Neuronal stem cell (in vitro differentiated cells): Measurements from ENCODE around the gene F11R.

Source experiments
- DNase-seq: peaks from one replicate; pipeline ENCODE4 v3.0.0-alpha.2; 2013; ENCODE audit warnings: low spot score
- H2AFZ ChIP-seq: one replicate; pipeline ENCODE4 v1.6.1; 2013; ENCODE audit warnings: mild to moderate bottlenecking, low read length, inconsistent platforms
- H2AK5ac ChIP-seq: 2 replicates; pipeline ENCODE4 v1.6.1; 2013; ENCODE audit warnings: low read depth, mild to moderate bottlenecking, inconsistent platforms, low read length, moderate library complexity, mixed read lengths
- H2BK120ac ChIP-seq: 2 replicates; pipeline ENCODE4 v1.6.1; 2013; ENCODE audit warnings: low read depth, mild to moderate bottlenecking, inconsistent platforms, low read length, moderate library complexity, mixed read lengths
- H2BK12ac ChIP-seq: one replicate; pipeline ENCODE4 v1.6.1; 2013; ENCODE audit warnings: low read length, inconsistent platforms
- H2BK15ac ChIP-seq: 2 replicates; pipeline ENCODE4 v1.6.1; 2013; ENCODE audit warnings: mild to moderate bottlenecking, low read length, inconsistent platforms, mixed read lengths
- H2BK5ac ChIP-seq: one replicate; pipeline ENCODE4 v1.6.1; 2013; ENCODE audit warnings: inconsistent platforms, mild to moderate bottlenecking, low read length, moderate library complexity
- H3K14ac ChIP-seq: one replicate; pipeline ENCODE4 v1.6.1; 2013; ENCODE audit warnings: low read length, inconsistent platforms
- H3K18ac ChIP-seq: 2 replicates; pipeline ENCODE4 v1.6.1; 2013; ENCODE audit warnings: low read length, inconsistent platforms
- H3K23ac ChIP-seq: 2 replicates; pipeline ENCODE4 v1.6.1; 2013; ENCODE audit warnings: low read depth, mild to moderate bottlenecking, mixed read lengths, low read length, inconsistent platforms; ENCODE audit not compliant: poor library complexity
- H3K27ac ChIP-seq: replicated peaks from 3 replicates; pipeline ENCODE4 v1.5.1; 2013; ENCODE audit warnings: low read length, inconsistent platforms
- H3K27me3 ChIP-seq, 3 experiments: 2 replicates each; pipeline ENCODE4 v1.6.1; 2013; ENCODE audit warnings: low read length in 3 of 3, mild to moderate bottlenecking in 2 of 3, inconsistent platforms in 1 of 3, low read depth in 1 of 3, mixed read lengths in 1 of 3, moderate library complexity in 1 of 3; ENCODE audit not compliant: control insufficient read depth in 3 of 3, insufficient read depth in 3 of 3
- H3K36me3 ChIP-seq, 2 donors: replicated peaks in 1 of 2; 2 replicates each; pipeline ENCODE4 v1.6.1; 2013; ENCODE audit warnings: low read length in 2 of 2; ENCODE audit not compliant: control insufficient read depth in 2 of 2, insufficient read depth in 2 of 2
- H3K4ac ChIP-seq: 2 replicates; pipeline ENCODE4 v1.6.1; 2013; ENCODE audit warnings: inconsistent platforms, mild to moderate bottlenecking, low read length, moderate library complexity
- H3K4me1 ChIP-seq, 2 donors: 1 replicate in 1 of 2; 2 replicates in 1 of 2; pipeline ENCODE4 v1.6.1; 2013; ENCODE audit warnings: low read length in 2 of 2, low read depth in 1 of 2; ENCODE audit not compliant: control insufficient read depth in 2 of 2, insufficient read depth in 1 of 2
- H3K4me2 ChIP-seq: one replicate; pipeline ENCODE4 v1.6.1; 2013; ENCODE audit warnings: mild to moderate bottlenecking, low read length, inconsistent platforms; ENCODE audit not compliant: insufficient read depth, poor library complexity, severe bottlenecking
- H3K4me3 ChIP-seq, 2 donors: 2 replicates each; pipeline ENCODE4 v1.5.1; 2013; ENCODE audit warnings: low read length in 2 of 2, mild to moderate bottlenecking in 2 of 2, inconsistent platforms in 1 of 2, moderate library complexity in 1 of 2
- H3K79me1 ChIP-seq: one replicate; pipeline ENCODE4 v1.6.1; 2013; ENCODE audit warnings: low read depth, mild to moderate bottlenecking, inconsistent platforms, low read length, moderate library complexity
- H3K9ac ChIP-seq: one replicate; pipeline ENCODE4 v1.6.1; 2013; ENCODE audit warnings: mild to moderate bottlenecking, low read depth, low read length, inconsistent platforms; ENCODE audit not compliant: poor library complexity
- H3K9me3 ChIP-seq, 2 donors: replicated peaks in 1 of 2; 2 replicates each; pipeline versions ENCODE3 to v1.6.1; 2013; ENCODE audit warnings: low read length in 2 of 2, mild to moderate bottlenecking in 2 of 2, inconsistent platforms in 1 of 2, low read depth in 1 of 2, mixed read lengths in 1 of 2, moderate library complexity in 1 of 2; ENCODE audit not compliant: control insufficient read depth in 2 of 2, insufficient read depth in 1 of 2
- H4K8ac ChIP-seq: one replicate; pipeline ENCODE4 v1.6.1; 2013; ENCODE audit warnings: low read depth, mild to moderate bottlenecking, inconsistent platforms, low read length, moderate library complexity
- H4K91ac ChIP-seq: one replicate; pipeline ENCODE4 v1.6.1; 2013; ENCODE audit warnings: low read length, low read depth, mild to moderate bottlenecking, inconsistent platforms; ENCODE audit not compliant: poor library complexity
- WGBS, 2 donors: extraction: QIAGEN DNeasy Blood & Tissue Kit; methylation state at CpG; one replicate each; pipeline ENCODE4 v1.1.7; 2013; ENCODE audit warnings: missing lambda C conversion rate in 2 of 2, mixed read lengths in 1 of 2; ENCODE audit not compliant: insufficient read length in 2 of 2, insufficient replicate concordance in 1 of 2; ENCODE audit errors: extremely low coverage in 2 of 2; 5-methylcytosine and 5-hydroxymethylcytosine counted together

F11R gene

DNA sequence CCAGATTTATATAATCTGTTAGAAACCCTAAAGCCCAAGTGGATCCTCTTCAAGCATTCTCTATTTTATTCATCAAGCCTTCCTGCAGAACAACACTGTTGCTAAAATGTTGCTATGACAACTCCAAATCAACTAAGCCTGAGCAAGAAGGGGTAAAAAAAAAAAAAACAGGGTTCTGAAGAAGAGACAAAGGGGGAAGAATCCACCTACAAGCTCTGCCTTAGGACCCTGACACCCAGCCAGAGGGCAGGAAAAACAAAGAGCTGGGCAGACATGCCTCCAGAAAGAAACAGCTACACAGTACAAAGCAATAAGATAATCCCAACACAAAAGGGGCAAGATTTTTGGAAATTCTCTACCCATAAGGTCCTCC, 23.6 kb upstream of the F11R start:
- no peak overlapping the region for H4K8ac ChIP-seq
- no peaks in the 10 kb centered on the region for H3K79me1 ChIP-seq
- no peak overlapping the region for H3K14ac ChIP-seq
- no peak overlapping the region for H2AK5ac ChIP-seq
- no peak overlapping the region for H3K4ac ChIP-seq
- H3K4me1 ChIP-seq, result peaks cover 3 to 8% of the 10 kb centered on the region in 2 donors
- H3K18ac ChIP-seq, result no peak overlapping the region
- no peak overlapping the region for H2BK5ac ChIP-seq
- peak overlapping the region; percentile 76 for H3K27ac ChIP-seq
- no peak overlapping the region for H3K23ac ChIP-seq
- H3K9me3 ChIP-seq, result peaks cover 14 to 30% of the 10 kb centered on the region in 2 donors
- peak overlapping the region; percentile 88 for H3K4me2 ChIP-seq
- no peak overlapping the region for H3K9ac ChIP-seq
- peak overlapping the region; percentile 83 for H2AFZ ChIP-seq
- H2BK15ac ChIP-seq, result no peak overlapping the region
- H2BK12ac ChIP-seq, result no peak overlapping the region
- no peak for DNase-seq
- no peaks in the 10 kb centered on the region for H3K27me3 ChIP-seq
- H4K91ac ChIP-seq, result no peak overlapping the region
- H2BK120ac ChIP-seq, result no peak overlapping the region
- peak overlapping the region; percentile 71 to 91 for H3K4me3 ChIP-seq
- peaks cover 31 to 39% of the 10 kb centered on the region in 2 donors for H3K36me3 ChIP-seq

DNA sequence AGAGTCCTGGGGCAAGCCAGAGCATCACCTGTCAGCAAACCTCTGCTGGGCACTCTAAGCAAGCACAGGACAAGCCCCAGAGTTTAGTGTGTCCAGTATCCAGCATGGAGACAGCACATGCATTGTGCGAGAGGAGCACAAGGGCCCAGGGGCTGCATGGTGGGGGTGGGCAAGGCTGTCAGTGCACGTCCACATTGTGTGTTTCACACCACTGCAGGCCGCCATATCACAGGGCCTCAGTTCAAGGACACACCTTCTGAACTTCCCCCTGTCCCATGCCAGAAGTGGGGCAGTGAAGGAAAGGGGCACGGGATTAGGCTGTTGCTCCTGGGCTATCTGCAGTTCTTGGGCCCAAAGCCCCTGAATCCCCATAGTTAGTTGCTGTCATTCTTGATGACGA, 18.6 kb upstream of the F11R start:
- H3K9me3 ChIP-seq, result no peaks in the 10 kb centered on the region
- WGBS, 2 donors, result no CpG with 5 or more reads among the region's 5 CpGs

DNA sequence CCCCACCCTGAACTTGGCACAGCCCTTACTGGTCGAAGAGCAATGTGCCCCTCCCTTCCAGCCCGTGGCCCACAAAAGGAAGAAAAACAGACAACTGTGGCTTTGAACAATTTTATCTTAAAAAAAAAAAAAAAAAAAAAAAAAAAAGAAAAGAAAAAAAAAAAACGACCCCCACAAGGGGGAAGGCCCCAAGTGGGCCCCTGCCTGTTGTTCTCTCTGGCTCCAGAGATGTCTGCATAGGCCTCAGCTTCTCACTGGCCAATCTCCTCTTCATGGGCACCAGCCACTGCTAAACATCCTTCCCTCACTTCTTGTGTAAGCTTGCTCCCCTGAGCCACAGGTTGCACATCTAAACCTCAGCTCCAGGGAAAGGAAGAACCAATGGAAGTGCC, 18.2 kb upstream of the F11R start:
- Histone ChIP-seq H3K27me3 (no peaks in the 10 kb centered on the region), H3K9ac (no peak overlapping the region), H4K8ac (no peak overlapping the region), H3K9me3 (no peaks in the 10 kb centered on the region), H3K4me1 (peaks cover 5 to 14% of the 10 kb centered on the region in 2 donors), H3K4me2 (peak overlapping the region; percentile 96), H3K4ac (no peak overlapping the region), H2BK12ac (no peak overlapping the region), H2AFZ (no peak overlapping the region), H3K23ac (peak overlapping the region; percentile 77), H3K18ac (no peak overlapping the region), H2BK5ac (no peak overlapping the region), H3K14ac (no peak overlapping the region), H2BK15ac (no peak overlapping the region), H3K79me1 (peaks cover 3% of the 10 kb centered on the region), H3K4me3 (peak overlapping the region in 1 of 2 donors; percentile 98), H4K91ac (no peak overlapping the region), H3K36me3 (peaks cover 34 to 58% of the 10 kb centered on the region in 2 donors), H3K27ac (no peak overlapping the region), H2BK120ac (no peak overlapping the region), H2AK5ac (no peak overlapping the region)
- WGBS, 2 donors, result no CpG with 5 or more reads among the region's 3 CpGs
- DNase-seq, result no peak

More for the DNA sequence above, 18.6 kb upstream of the F11R start:
- Histone ChIP-seq H3K14ac (no peak overlapping the region), H3K27ac (no peak overlapping the region), H2BK15ac (no peak overlapping the region), H3K4me3 (no peak overlapping the region), H3K27me3 (no peaks in the 10 kb centered on the region), H2BK12ac (no peak overlapping the region), H2AK5ac (no peak overlapping the region), H4K91ac (no peak overlapping the region), H2AFZ (no peak overlapping the region), H3K79me1 (peaks cover 3% of the 10 kb centered on the region), H3K4me2 (no peak overlapping the region), H3K23ac (peak overlapping the region; percentile 36), H4K8ac (no peak overlapping the region), H2BK5ac (no peak overlapping the region), H3K9ac (no peak overlapping the region), H3K4ac (no peak overlapping the region), H3K4me1 (peaks cover 7 to 18% of the 10 kb centered on the region in 2 donors), H3K18ac (no peak overlapping the region), H3K36me3 (peaks cover 34 to 58% of the 10 kb centered on the region in 2 donors), H2BK120ac (no peak overlapping the region)
- DNase-seq, result no peak

DNA sequence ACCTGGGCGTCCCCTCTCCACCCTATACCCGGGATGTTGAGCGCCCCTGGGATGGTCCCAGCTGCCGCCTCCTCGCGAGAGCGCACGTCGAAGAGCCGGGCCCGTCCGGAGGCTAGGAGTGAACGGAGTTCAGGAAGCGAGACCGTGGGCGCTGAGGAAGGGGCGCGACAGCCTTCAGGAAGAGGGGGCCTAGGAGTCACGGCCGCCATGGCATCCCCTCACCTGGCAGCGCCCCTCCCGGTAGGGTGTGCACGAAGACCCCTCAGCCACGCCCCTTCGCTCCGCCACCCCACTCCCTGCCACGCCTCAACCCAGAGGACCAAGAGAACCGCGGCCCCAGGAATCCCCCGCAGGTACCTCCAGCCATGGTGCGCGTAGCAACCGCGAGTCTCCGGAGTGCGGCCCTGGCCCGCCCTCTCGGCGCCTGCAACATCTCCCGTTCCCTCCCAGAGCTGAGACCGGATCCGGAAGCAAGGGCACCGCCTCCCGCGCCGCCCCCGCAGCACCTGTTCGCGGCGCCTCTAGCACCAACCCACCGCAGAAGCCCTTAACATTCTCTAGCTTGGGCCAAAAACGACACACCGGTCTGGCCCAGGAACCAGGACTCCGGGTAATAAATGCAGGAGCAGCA, 17.7 kb upstream of the F11R start, which contains the start of gene TSTD1:
TSS of gene TSTD1 (minus strand) at position 442 of the 631 bp plus-strand sequence. CDS start at position 367, 75 bp downstream.
- Histone ChIP-seq H3K4me3 (peak within 1 kb of the TSS in 1 of 2 donors; percentile 98), H3K14ac (no peak within 1 kb of the TSS), H2BK120ac (no peak within 1 kb of the TSS), H3K79me1 (peaks cover 3% of the 10 kb centered on the region), H3K4me1 (peaks cover 5 to 13% of the 10 kb centered on the region in 2 donors), H4K8ac (no peak within 1 kb of the TSS), H3K36me3 (peaks cover 34 to 58% of the 10 kb centered on the region in 2 donors), H3K4ac (peak within 1 kb of the TSS; percentile 81), H3K4me2 (peak within 1 kb of the TSS; percentile 96), H3K9me3 (no peaks in the 10 kb centered on the region), H3K23ac (peak within 1 kb of the TSS; percentile 77), H3K18ac (peak within 1 kb of the TSS; percentile 91), H2AK5ac (peak within 1 kb of the TSS; percentile 95), H2BK5ac (peak within 1 kb of the TSS; percentile 92), H2BK15ac (no peak within 1 kb of the TSS), H3K27ac (peak within 1 kb of the TSS; percentile 2), H3K27me3 (no peaks in the 10 kb centered on the region), H2BK12ac (peak within 1 kb of the TSS; percentile 14), H2AFZ (no peak within 1 kb of the TSS), H4K91ac (no peak within 1 kb of the TSS), H3K9ac (peak within 1 kb of the TSS; percentile 89)
- WGBS, 2 donors, result no CpG with 5 or more reads among the region's 54 CpGs
- peak; percentile 46 for DNase-seq
